ENCODE measurements around the gene TEX11. TPM values are rescaled to one million over a fixed set of nuclear protein-coding genes. Genes with fewer than 3 reads are reported as not detected.

TEX11 gene
- polyA plus RNA-seq, 1 experiment, result not detected

GRCh38 chrX:70509078-70509477, 399.4 kb downstream of the TEX11 start:
- H3K27me3 ChIP-seq (ENCODE audit: control insufficient read depth, insufficient read depth, low read length), result no peaks in the 10 kb centered on the region
- TF ChIP-seq, protein P1, sequence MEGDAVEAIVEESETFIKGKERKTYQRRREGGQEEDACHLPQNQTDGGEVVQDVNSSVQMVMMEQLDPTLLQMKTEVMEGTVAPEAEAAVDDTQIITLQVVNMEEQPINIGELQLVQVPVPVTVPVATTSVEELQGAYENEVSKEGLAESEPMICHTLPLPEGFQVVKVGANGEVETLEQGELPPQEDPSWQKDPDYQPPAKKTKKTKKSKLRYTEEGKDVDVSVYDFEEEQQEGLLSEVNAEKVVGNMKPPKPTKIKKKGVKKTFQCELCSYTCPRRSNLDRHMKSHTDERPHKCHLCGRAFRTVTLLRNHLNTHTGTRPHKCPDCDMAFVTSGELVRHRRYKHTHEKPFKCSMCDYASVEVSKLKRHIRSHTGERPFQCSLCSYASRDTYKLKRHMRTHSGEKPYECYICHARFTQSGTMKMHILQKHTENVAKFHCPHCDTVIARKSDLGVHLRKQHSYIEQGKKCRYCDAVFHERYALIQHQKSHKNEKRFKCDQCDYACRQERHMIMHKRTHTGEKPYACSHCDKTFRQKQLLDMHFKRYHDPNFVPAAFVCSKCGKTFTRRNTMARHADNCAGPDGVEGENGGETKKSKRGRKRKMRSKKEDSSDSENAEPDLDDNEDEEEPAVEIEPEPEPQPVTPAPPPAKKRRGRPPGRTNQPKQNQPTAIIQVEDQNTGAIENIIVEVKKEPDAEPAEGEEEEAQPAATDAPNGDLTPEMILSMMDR (IDR thresholded peaks at IDR 0.05; ENCODE audit: low read depth, low read length), result no peak
- POLR2A ChIA-PET, result no interaction called here

DNA sequence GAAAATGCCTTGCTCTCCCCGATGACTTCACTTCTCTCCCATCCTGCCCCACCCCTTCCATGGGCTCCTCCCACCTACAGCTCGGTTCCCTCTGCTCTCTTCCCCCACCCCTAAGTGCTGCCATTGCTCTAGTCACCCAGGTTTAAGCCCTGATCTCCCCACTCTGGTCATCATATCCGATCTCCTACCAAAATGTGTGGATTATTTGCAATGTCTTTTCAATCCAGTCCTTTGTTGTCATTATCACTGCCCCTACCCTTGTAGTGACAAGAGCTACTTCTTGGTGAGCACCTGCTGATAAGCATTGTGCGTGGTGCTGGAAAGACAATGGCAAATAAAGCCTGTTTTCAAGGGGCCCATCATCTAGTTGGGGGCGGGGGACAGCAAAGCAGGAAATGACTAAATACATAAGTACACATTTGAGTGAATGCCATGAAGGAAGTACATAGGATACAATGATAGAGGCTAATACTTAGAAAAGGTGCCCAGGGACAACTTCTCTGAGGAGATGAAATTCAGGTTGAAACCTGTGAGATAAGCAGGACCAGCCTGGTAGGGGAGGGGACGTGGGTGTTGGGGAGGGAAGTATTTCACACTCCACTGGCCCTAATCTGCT, 400.1 kb downstream of the TEX11 start:
- POLR2A ChIA-PET, result no interaction called here
- H3K9me3 ChIP-seq (ENCODE audit: control insufficient read depth, insufficient read depth, low read length), result no peaks in the 10 kb centered on the region
- TF ChIP-seq, protein P1 (IDR thresholded peaks at IDR 0.05; ENCODE audit: low read depth, low read length), result no peak
- no peak overlapping the region for H3K4me3 ChIP-seq (ENCODE audit: low read depth, low read length)
- CTCF ChIA-PET, result interaction anchor here (0.8 kb wide), 1 partner anchor 54 kb away, joined by 3 read pairs; no protein-coding TSS in a partner anchor
- H3K27ac ChIP-seq (ENCODE audit: low read depth, low read length), result no peak overlapping the region
- DNase-seq (ENCODE audit: low read depth, low spot score), result no peak
- H3K27me3 ChIP-seq (ENCODE audit: control insufficient read depth, insufficient read depth, low read length), result no peaks in the 10 kb centered on the region

More at GRCh38 chrX:70509078-70509477, 399.4 kb downstream of the TEX11 start:
- Histone ChIP-seq H3K4me3 (ENCODE audit: low read depth, low read length) (no peak overlapping the region), H3K9me3 (ENCODE audit: control insufficient read depth, insufficient read depth, low read length) (no peaks in the 10 kb centered on the region), H3K27ac (ENCODE audit: low read depth, low read length) (no peak overlapping the region)
- DNase-seq (ENCODE audit: low read depth, low spot score), result no peak
- CTCF ChIA-PET, result interaction anchor here (0.5 to 0.8 kb wide), 2 partner anchors 15 to 54 kb away, joined by 3 read pairs; no protein-coding TSS in a partner anchor

- no peaks in the 10 kb centered on the region for H3K27me3 ChIP-seq (ENCODE audit: control insufficient read depth, insufficient read depth, low read length)
- no peak overlapping the region for H3K4me3 ChIP-seq (ENCODE audit: low read depth, low read length)
- CTCF ChIA-PET, result interaction anchor here (1.5 kb wide), 1 partner anchor 50 kb away, joined by 4 read pairs; no protein-coding TSS in a partner anchor
These were observed 403.1 kb downstream of the TEX11 start for GRCh38 chrX:70505451-70505841.

GRCh38 chrX:70504772-70505450, 403.6 kb downstream of the TEX11 start:
- Histone ChIP-seq H3K27me3 (ENCODE audit: control insufficient read depth, insufficient read depth, low read length) (no peaks in the 10 kb centered on the region), H3K27ac (ENCODE audit: low read depth, low read length) (no peak overlapping the region), H3K4me3 (ENCODE audit: low read depth, low read length) (no peak overlapping the region), H3K9me3 (ENCODE audit: control insufficient read depth, insufficient read depth, low read length) (no peaks in the 10 kb centered on the region)
- ChIA-PET CTCF (interaction anchor here (1.5 kb wide), 1 partner anchor 49 kb away, joined by 4 read pairs; no protein-coding TSS in a partner anchor), POLR2A (no interaction called here)
- DNase-seq (ENCODE audit: low read depth, low spot score), result no peak
- TF ChIP-seq, protein P1 (IDR thresholded peaks at IDR 0.05; ENCODE audit: low read depth, low read length), result no peak

More at GRCh38 chrX:70505451-70505841, 403.1 kb downstream of the TEX11 start:
- TF ChIP-seq, protein P1 (IDR thresholded peaks at IDR 0.05; ENCODE audit: low read depth, low read length), result no peak
- no peak for DNase-seq (ENCODE audit: low read depth, low spot score)
- H3K27ac ChIP-seq (ENCODE audit: low read depth, low read length), result no peak overlapping the region
- POLR2A ChIA-PET, result no interaction called here
- no peaks in the 10 kb centered on the region for H3K9me3 ChIP-seq (ENCODE audit: control insufficient read depth, insufficient read depth, low read length)

GRCh38 chrX:70500826-70501225, 407.7 kb downstream of the TEX11 start:
- Histone ChIP-seq H3K4me3 (ENCODE audit: low read depth, low read length) (no peak overlapping the region), H3K27ac (ENCODE audit: low read depth, low read length) (no peak overlapping the region), H3K9me3 (ENCODE audit: control insufficient read depth, insufficient read depth, low read length) (no peaks in the 10 kb centered on the region), H3K27me3 (ENCODE audit: control insufficient read depth, insufficient read depth, low read length) (no peaks in the 10 kb centered on the region)
- ChIA-PET POLR2A (no interaction called here), CTCF (no interaction called here)
- TF ChIP-seq, protein P1 (IDR thresholded peaks at IDR 0.05; ENCODE audit: low read depth, low read length), result no peak
- no peak for DNase-seq (ENCODE audit: low read depth, low spot score)

Data from AG04450 (cell line).